Measurements from ENCODE around the gene GATA6. TPM values are rescaled to one million over a fixed set of nuclear protein-coding genes. Genes with fewer than 3 reads are reported as not detected.

Gene GATA6
- total and polyA plus RNA-seq, 2 of the 8 experiments (the other 6 are each of a cell fraction or from before 2014, with no cell fraction given) = 0.09 TPM; not detected in 1

DNA sequence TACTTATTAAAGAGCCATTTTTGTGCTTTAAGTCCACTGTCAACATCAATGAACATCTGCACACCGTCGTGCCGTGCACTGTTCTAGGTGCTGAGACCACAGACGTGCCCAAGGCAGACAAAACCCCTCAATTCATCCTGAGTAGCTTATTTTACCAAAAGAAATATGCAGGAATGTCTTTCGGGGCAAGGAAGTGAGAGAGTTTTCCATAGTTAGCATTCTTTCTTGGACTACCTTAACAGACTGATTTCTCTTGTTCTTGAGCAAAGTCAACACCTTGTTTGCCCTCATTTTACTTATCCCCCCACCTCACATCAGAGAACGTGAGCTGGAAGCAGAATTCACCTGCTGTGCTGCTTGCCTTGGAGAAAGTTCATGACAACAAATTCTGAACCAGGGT lies 69.3 kb downstream of the GATA6 start:
- no peak for FAIRE-seq
- no peaks in the 10 kb centered on the region for H3K79me1 ChIP-seq (ENCODE audit: low read depth, low read length)
- H3K18ac ChIP-seq (ENCODE audit: extremely low read depth, low read length) = no peak overlapping the region

More for the DNA sequence above, 69.3 kb downstream of the GATA6 start:
- POLR2A ChIA-PET (ENCODE audit: partially characterized antibody) = no interaction called here
- no peaks in the 10 kb centered on the region for H3K4me1 ChIP-seq (replicated peaks in 1 of 4; ENCODE audit: control insufficient read depth in 3 of 4, insufficient read depth in 4 of 4, low read length in 3 of 4)
- H2BK120ac ChIP-seq (replicated peaks; ENCODE audit: low read depth, low read length) = no peak overlapping the region
- H3K9ac ChIP-seq (replicated peaks in 1 of 4; ENCODE audit: extremely low read depth in 1 of 4, low read depth in 3 of 4, low read length in 3 of 4) = no peak overlapping the region
- H3K36me3 ChIP-seq (ENCODE audit: control insufficient read depth in 2 of 4, insufficient read depth in 4 of 4, low read length in 3 of 4) = no peaks in the 10 kb centered on the region
- no peak overlapping the region for H3K56ac ChIP-seq (replicated peaks; ENCODE audit: insufficient read length, low read depth, low read length)
- no peaks in the 10 kb centered on the region for H3K9me3 ChIP-seq (ENCODE audit: insufficient read depth in 2 of 2, low read depth in 1 of 2, low read length in 1 of 2)
- no peak overlapping the region for H4K5ac ChIP-seq (ENCODE audit: insufficient read length, low read depth, low read length)
- H3K4me3 ChIP-seq (ENCODE audit: extremely low read depth in 1 of 4, insufficient read depth in 2 of 4, low read depth in 3 of 4, low read length in 4 of 4) = no peak overlapping the region
- 86% methylated on average over 6 of the region's 6 CpGs; no CpG with 5 or more reads in 1 of the 2 experiments for WGBS, 2 experiments (ENCODE audit: extremely low coverage in 1 of 2, insufficient coverage in 1 of 2, insufficient read length in 1 of 2, insufficient replicate concordance in 2 of 2, low coverage in 1 of 2, low lambda C conversion rate in 2 of 2, missing lambda C conversion rate in 1 of 2)
- no peak overlapping the region for H4K8ac ChIP-seq (ENCODE audit: extremely low read depth, insufficient read depth, low read length)
- H3K79me2 ChIP-seq (ENCODE audit: control insufficient read depth in 1 of 2, insufficient read depth in 2 of 2, low read length in 2 of 2) = no peaks in the 10 kb centered on the region
- no peak overlapping the region for H3K27ac ChIP-seq (ENCODE audit: low read depth, low read length)
- H3K23ac ChIP-seq (ENCODE audit: insufficient read length) = no peak overlapping the region
- no peak overlapping the region for H2AFZ ChIP-seq (ENCODE audit: low read length)
- no peaks in the 10 kb centered on the region for H4K20me1 ChIP-seq (replicated peaks in 1 of 2; ENCODE audit: control insufficient read depth in 1 of 2, insufficient read depth in 2 of 2, low read length in 2 of 2)
- no peak overlapping the region for H2AK5ac ChIP-seq (ENCODE audit: low read depth, low read length)
- H2BK12ac ChIP-seq (ENCODE audit: low read depth, low read length) = no peak overlapping the region
- no peak overlapping the region for H3K4me2 ChIP-seq (ENCODE audit: insufficient read depth in 1 of 2, low read depth in 2 of 2, low read length in 2 of 2)
- DNase-seq (ENCODE audit: low read depth in 1 of 2, low spot score in 2 of 2) = no peak
- H3K23me2 ChIP-seq (ENCODE audit: low read depth, low read length) = no peaks in the 10 kb centered on the region
- TF ChIP-seq KDM1A (IDR thresholded peaks at IDR 0.05; ENCODE audit: borderline replicate concordance, low read length) (no peak), TEAD4 (IDR thresholded peaks at IDR 0.05; ENCODE audit: low read depth, low read length) (0 out of 2 replicates have a peak, but pooled peaks have one; percentile 25)
- H3K14ac ChIP-seq (ENCODE audit: insufficient read length) = no peak overlapping the region
- H3K4ac ChIP-seq (replicated peaks; ENCODE audit: insufficient read length, low read depth, low read length) = no peak overlapping the region
- CTCF ChIA-PET (ENCODE audit: partially characterized antibody) = interaction anchor here (1.7 kb wide), 1 partner anchor 10 kb away, joined by 4 read pairs; no protein-coding TSS in a partner anchor
- H2BK20ac ChIP-seq (ENCODE audit: low read length) = no peak overlapping the region
- H3K27me3 ChIP-seq (replicated peaks in 1 of 4; ENCODE audit: control insufficient read depth in 3 of 4, extremely low read depth in 1 of 4, insufficient read depth in 3 of 4, low read length in 3 of 4) = no peaks in the 10 kb centered on the region
- no peak overlapping the region for H2BK15ac ChIP-seq (ENCODE audit: low read length)
- no peak overlapping the region for H2BK5ac ChIP-seq (ENCODE audit: low read depth, low read length)
- H4K91ac ChIP-seq (replicated peaks; ENCODE audit: insufficient read length, low read length) = no peak overlapping the region
